Small intestine (tissue), 7 donors: Measurements from ENCODE around the gene POLE4. TPM values are rescaled to one million over a fixed set of nuclear protein-coding genes. Genes with fewer than 3 reads are reported as not detected.
A peak's percentile ranks its signal among the peaks of the same experiment; 100 is the strongest.

ENCODE experiments used
- DNase-seq, 2 donors: peaks; one replicate each; pipeline versions ENCODE4 v3.0.0 to v3.0.0-alpha.2; 2013
- FAIRE-seq: peaks from 2 replicates; lab custom pipeline; 2012; peaks lifted over from hg19 to GRCh38; lab: Jason Lieb, UNC
- H3K27ac ChIP-seq, 3 donors: one replicate each; pipeline ENCODE4 v1.5.1; 2013; ENCODE audit warnings: low read length in 2 of 3, mild to moderate bottlenecking in 2 of 3, control low read depth in 1 of 3, inconsistent platforms in 1 of 3, low read depth in 1 of 3, moderate library complexity in 1 of 3
- H3K27me3 ChIP-seq, 3 donors: one replicate each; pipeline ENCODE4 v1.6.1; 2013; ENCODE audit warnings: low read length in 3 of 3, inconsistent platforms in 1 of 3; ENCODE audit not compliant: control insufficient read depth in 3 of 3, insufficient read depth in 3 of 3
- H3K36me3 ChIP-seq, 3 donors: one replicate each; pipeline ENCODE4 v1.6.1; 2013; ENCODE audit warnings: low read length in 3 of 3, inconsistent platforms in 1 of 3, low read depth in 1 of 3, mild to moderate bottlenecking in 1 of 3, moderate library complexity in 1 of 3; ENCODE audit not compliant: control insufficient read depth in 3 of 3, insufficient read depth in 2 of 3
- H3K4me1 ChIP-seq, 3 donors: one replicate each; pipeline ENCODE4 v1.6.1; 2013; ENCODE audit warnings: low read length in 2 of 3, inconsistent platforms in 1 of 3, low read depth in 1 of 3, mild to moderate bottlenecking in 1 of 3, moderate library complexity in 1 of 3; ENCODE audit not compliant: control insufficient read depth in 3 of 3, insufficient read depth in 2 of 3
- H3K4me3 ChIP-seq, 3 donors: one replicate each; pipeline ENCODE4 v1.5.1; 2013; ENCODE audit warnings: low read length in 3 of 3, control low read depth in 1 of 3, inconsistent platforms in 1 of 3, low read depth in 1 of 3, mild to moderate bottlenecking in 1 of 3, moderate library complexity in 1 of 3
- H3K9me3 ChIP-seq, 2 donors: one replicate each; pipeline ENCODE4 v1.6.1; 2013; ENCODE audit warnings: low read depth in 1 of 2, low read length in 1 of 2; ENCODE audit not compliant: control insufficient read depth in 2 of 2, insufficient read depth in 1 of 2
- WGBS, 3 donors: extraction: QIAGEN DNeasy Blood & Tissue Kit; methylation state at CpG; one replicate each; pipeline ENCODE4 v1.1.7; 2013; 5-methylcytosine and 5-hydroxymethylcytosine counted together
- polyA plus RNA-seq, 4 donors: library from polyadenylated mRNA; stranded (reverse) in 3 of 4; unstranded in 1 of 4; fragments of 200-250 nt in 3 of 4; fragments of 120-200 nt in 1 of 4; gene quantifications; one replicate each; pipeline versions ENCODE4 v1.2.1 to v1.2.3, GENCODE V29; 2013
- donor health status: healthy with polysubstance abuse.
- donor health status: control.
- donor health status: control.
- donor health status: Bipolar disorder and iron deficiency.
- donor health status: healthy.

POLE4 gene
- polyA plus RNA-seq, 4 donors: 44.3 to 116 (median 89.3) TPM

DNA sequence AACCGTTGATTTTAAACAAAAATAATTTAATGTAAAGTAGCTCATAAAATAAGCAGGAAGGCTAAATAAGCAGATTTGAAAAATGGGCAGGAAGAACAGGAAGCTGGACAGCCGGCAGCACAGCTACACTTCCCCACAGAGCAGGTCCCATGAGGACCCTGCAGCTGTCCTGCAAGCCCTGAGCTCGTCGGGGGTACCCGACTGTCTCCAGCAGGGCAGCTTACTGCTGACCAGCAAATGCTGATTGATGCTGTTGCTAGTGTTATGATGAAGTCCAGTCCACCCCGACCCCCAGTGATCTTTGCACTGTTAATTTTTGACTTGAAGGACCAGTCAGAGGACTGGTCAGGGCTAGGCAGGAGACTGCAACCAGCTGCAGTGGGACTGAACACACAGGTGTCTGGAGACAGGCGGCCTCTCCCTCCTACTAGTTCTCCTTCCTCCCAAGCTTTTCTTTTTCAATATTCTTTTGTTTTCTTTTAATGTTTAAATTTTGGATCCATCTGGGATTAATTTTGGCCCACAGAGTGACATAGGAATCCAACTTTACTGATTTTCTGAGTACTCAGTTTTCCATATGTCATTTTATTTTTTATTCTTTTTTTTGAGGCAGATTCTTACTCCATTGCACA, 27.7 kb downstream of the POLE4 start:
- Histone ChIP-seq H3K27me3 (no peaks in the 10 kb centered on the region), H3K4me3 (no peak overlapping the region), H3K27ac (no peak overlapping the region), H3K36me3 (no peaks in the 10 kb centered on the region), H3K4me1 (no peaks in the 10 kb centered on the region), H3K9me3 (no peaks in the 10 kb centered on the region)
- FAIRE-seq (no peak), DNase-seq (no peak)
- 54 to 84% (median 75%) methylated on average over 7 of the region's 7 CpGs for WGBS, 3 donors

DNA sequence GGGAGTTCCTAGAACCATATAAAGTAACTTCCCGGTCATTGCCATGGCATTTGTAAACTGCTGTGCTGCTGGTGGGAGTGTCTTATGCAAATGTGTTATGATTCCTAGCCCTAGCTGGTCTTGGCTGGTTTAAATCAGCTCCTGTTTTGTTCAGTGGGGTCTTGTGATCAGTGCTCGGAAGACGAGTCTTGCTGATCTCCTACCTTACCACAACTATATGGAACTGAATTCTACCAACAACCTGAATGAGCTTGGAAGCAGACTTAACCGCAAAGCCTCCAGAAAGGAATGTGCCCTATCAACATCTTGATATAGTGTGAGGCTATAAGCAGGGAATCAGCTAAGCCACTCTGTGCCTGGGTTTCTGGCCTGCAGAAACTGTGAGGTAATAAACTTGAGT, 33.5 kb downstream of the POLE4 start:
- DNase-seq (peak in 1 of 2 donors; percentile 50), FAIRE-seq (no peak)
- 72 to 86% (median 74%) methylated on average over 4 of the region's 4 CpGs for WGBS, 3 donors
- H3K27ac ChIP-seq: peak overlapping the region in 1 of 3 donors; percentile 38
- no peak overlapping the region for H3K4me3 ChIP-seq
- peaks cover 0 to 3% (median 0%) of the 10 kb centered on the region in 3 donors for H3K4me1 ChIP-seq
- H3K36me3 ChIP-seq: no peaks in the 10 kb centered on the region
- H3K27me3 ChIP-seq: no peaks in the 10 kb centered on the region
- H3K9me3 ChIP-seq: no peaks in the 10 kb centered on the region

DNA sequence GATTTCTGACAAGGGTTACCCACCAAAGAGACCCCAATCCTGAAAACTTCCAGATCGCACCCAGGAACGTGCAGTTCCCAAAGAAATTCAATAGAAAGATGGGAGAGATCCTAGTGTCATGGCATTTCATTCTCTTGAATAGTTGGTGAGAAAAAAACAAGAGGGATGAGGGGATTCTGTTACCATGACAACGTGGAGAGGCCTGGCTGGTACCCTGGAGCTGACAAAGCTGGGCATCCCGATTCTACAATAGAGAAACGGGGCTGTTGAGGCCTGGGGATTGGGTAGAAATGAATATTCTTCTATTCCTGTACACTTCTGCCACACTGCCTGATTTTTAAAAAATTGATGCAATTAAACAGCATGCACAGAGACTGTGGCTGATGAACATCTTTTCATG, 41.0 kb downstream of the POLE4 start:
- DNase-seq: no peak
- H3K4me3 ChIP-seq: no peak overlapping the region
- no peaks in the 10 kb centered on the region for H3K27me3 ChIP-seq
- WGBS, 3 donors: 86 to 93% (median 91%) methylated on average over 5 of the region's 5 CpGs
- no peak for FAIRE-seq
- peaks cover 0 to 10% (median 0%) of the 10 kb centered on the region in 3 donors for H3K4me1 ChIP-seq
- H3K36me3 ChIP-seq: no peaks in the 10 kb centered on the region
- H3K27ac ChIP-seq: no peak overlapping the region
- H3K9me3 ChIP-seq: peaks cover 0 to 11% of the 10 kb centered on the region in 2 donors

DNA sequence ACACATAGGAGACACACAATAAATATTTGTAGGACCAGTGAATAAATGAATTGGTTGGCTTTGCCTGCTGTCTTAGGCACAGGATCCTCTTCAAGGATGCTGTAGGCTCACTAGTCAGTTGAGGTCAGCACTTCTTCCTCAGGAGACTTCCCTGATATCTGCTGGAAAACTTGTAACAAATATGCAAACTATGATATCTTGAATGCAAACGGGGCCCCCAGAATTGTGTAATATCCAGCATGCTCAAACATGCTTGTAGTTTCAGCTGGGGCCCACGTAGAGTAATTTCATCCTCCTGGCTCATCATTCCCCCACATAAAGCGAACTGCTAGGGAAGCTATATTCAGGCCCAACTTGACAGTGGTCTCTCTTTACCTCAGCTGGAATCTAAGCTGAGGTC, 43.6 kb downstream of the POLE4 start:
- DNase-seq (peak in 1 of 2 donors; percentile 77), FAIRE-seq (no peak)
- Histone ChIP-seq H3K27me3 (no peaks in the 10 kb centered on the region), H3K27ac (peak overlapping the region in 1 of 3 donors; percentile 7), H3K4me1 (peaks cover 0 to 10% (median 0%) of the 10 kb centered on the region in 3 donors), H3K9me3 (peaks cover 0 to 13% of the 10 kb centered on the region in 2 donors), H3K4me3 (no peak overlapping the region), H3K36me3 (no peaks in the 10 kb centered on the region)
- 73 to 82% (median 78%) methylated on average over 3 of the region's 3 CpGs for WGBS, 3 donors

DNA sequence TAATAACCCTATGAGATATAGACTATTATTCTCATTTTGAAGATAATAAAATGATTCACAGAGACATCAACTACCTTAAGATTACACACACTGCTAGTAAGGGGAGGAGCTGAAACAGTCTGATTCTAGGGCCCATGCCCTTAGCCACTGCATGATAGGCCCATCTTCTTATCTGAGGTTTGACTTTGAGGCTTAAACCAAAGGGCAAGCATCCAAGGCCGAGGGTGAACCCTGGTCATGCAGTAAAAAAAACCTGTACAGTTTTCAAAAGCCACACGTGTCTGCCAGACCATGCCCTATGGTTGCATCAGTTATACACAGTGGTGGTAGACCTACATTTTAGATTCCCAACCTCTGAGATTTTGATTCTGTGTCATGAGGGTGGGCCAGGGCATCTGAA, 44.8 kb downstream of the POLE4 start:
- Histone ChIP-seq H3K27ac (peak overlapping the region in 1 of 3 donors; percentile 30), H3K9me3 (peaks cover 0 to 10% of the 10 kb centered on the region in 2 donors), H3K4me1 (peaks cover 0 to 10% (median 0%) of the 10 kb centered on the region in 3 donors), H3K4me3 (no peak overlapping the region), H3K27me3 (no peaks in the 10 kb centered on the region), H3K36me3 (no peaks in the 10 kb centered on the region)
- WGBS, 3 donors: 14 to 53% (median 34%) methylated on average over 2 of the region's 2 CpGs
- DNase-seq (peak; percentile 11 to 78), FAIRE-seq (no peak)

DNA sequence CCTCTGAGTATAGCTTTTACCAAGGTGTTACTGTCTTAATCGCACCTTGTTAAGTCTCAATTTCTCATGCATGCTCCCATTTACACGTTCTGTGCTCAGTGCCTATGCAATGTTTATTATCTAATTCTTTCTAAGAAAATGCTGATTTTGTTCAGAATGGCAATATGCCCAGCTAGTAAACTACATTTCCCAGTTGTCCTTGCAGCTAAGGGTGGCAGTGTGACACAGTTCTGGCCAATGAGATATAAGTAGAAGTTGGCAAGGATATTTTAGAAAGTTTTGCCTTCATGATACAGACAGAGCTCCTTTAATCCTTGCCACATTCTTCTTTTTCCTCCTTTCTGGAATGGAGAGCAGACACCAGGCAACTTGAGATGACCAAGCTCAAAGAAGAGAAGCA, 45.3 kb downstream of the POLE4 start:
- H3K4me1 ChIP-seq: peaks cover 0 to 10% (median 0%) of the 10 kb centered on the region in 3 donors
- peaks cover 0 to 5% of the 10 kb centered on the region in 2 donors for H3K9me3 ChIP-seq
- DNase-seq (no peak), FAIRE-seq (no peak)
- H3K27ac ChIP-seq: peak overlapping the region in 1 of 3 donors; percentile 30
- 69 to 76% (median 76%) methylated on average over 2 of the region's 2 CpGs for WGBS, 3 donors
- no peak overlapping the region for H3K4me3 ChIP-seq
- no peaks in the 10 kb centered on the region for H3K27me3 ChIP-seq
- H3K36me3 ChIP-seq: no peaks in the 10 kb centered on the region

DNA sequence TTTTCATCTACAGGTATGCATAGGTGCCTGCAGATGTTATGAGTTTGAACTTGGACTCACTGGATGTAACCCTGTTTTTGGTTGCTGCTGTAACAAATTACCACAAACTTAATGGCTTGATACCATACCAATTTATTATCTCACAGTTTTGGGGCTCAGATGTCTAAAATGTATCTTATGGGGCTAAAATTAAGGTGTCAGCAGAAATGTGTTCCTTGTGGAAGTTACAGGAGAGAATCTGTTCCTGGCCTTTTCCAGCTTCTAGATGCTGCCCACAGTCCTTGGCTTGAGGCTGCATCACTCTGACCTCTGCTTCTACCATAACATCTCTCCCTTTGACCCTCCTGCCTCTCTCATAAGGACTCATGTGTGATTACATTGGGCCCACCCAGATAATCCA, 47.6 kb downstream of the POLE4 start:
- H3K4me3 ChIP-seq: no peak overlapping the region
- H3K27me3 ChIP-seq: no peaks in the 10 kb centered on the region
- H3K36me3 ChIP-seq: no peaks in the 10 kb centered on the region
- no peak overlapping the region for H3K27ac ChIP-seq
- peaks cover 0 to 3% of the 10 kb centered on the region in 2 donors for H3K9me3 ChIP-seq
- peaks cover 0 to 10% (median 0%) of the 10 kb centered on the region in 3 donors for H3K4me1 ChIP-seq
- DNase-seq (no peak), FAIRE-seq (no peak)

DNA sequence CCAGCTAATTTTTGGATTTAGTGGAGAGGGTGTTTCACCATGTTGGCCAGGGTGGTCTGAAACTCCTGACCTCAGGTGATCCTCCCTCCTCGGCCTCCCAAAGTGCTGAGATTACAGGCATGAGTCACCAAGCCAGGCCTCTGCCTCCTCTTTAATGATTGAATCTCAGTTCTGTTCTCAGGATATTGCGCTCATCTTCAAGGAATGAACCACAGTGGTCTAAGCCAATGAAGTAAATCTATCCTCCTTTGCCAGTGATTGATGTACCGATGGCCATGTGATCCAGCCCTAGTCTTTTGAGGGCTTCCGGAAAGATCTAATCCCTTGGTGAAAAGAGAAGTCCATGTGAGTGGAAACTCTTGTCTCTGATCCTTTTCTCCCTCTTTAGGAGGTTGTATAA, 48.6 kb downstream of the POLE4 start:
- 97 to 98% (median 97%) methylated on average over 4 of the region's 4 CpGs for WGBS, 3 donors
- Histone ChIP-seq H3K27me3 (no peaks in the 10 kb centered on the region), H3K36me3 (no peaks in the 10 kb centered on the region), H3K4me1 (peaks cover 0 to 10% (median 0%) of the 10 kb centered on the region in 3 donors), H3K4me3 (no peak overlapping the region), H3K9me3 (peaks cover 0 to 3% of the 10 kb centered on the region in 2 donors), H3K27ac (no peak overlapping the region)
- FAIRE-seq (no peak), DNase-seq (no peak)

DNA sequence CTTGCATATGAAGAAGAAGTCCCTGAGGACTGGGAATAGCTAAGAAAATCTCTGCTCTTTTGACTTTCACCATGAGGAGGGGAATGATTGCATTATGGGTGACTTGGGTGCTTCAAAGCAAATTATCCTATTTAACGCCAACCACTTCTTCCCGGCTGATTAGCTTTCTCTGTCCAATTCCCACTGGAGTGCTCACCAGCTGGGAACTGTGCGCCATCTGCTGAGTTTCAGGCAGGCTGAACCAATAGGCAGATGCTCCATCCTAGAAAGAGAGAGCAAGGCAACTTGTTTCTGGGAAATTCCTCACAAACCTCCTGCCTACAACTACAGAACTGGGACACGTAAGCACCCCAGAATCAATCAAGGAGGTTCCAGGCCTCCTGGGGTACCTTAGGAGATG, 49.4 kb downstream of the POLE4 start:
- Histone ChIP-seq H3K36me3 (no peaks in the 10 kb centered on the region), H3K27ac (no peak overlapping the region), H3K27me3 (no peaks in the 10 kb centered on the region), H3K9me3 (peaks cover 0 to 3% of the 10 kb centered on the region in 2 donors), H3K4me1 (peaks cover 0 to 6% (median 0%) of the 10 kb centered on the region in 3 donors), H3K4me3 (no peak overlapping the region)
- WGBS, 3 donors: 90 to 93% (median 92%) methylated on average over 4 of the region's 4 CpGs
- no peak for FAIRE-seq
- DNase-seq: no peak
